Measurements from ENCODE around the gene SSC5D. TPM values are rescaled to one million over a fixed set of nuclear protein-coding genes. Genes with fewer than 3 reads are reported as not detected.

SSC5D gene
- total and polyA plus RNA-seq, 2 experiments from 2014 or later: 0.23 to 0.69 TPM

DNA sequence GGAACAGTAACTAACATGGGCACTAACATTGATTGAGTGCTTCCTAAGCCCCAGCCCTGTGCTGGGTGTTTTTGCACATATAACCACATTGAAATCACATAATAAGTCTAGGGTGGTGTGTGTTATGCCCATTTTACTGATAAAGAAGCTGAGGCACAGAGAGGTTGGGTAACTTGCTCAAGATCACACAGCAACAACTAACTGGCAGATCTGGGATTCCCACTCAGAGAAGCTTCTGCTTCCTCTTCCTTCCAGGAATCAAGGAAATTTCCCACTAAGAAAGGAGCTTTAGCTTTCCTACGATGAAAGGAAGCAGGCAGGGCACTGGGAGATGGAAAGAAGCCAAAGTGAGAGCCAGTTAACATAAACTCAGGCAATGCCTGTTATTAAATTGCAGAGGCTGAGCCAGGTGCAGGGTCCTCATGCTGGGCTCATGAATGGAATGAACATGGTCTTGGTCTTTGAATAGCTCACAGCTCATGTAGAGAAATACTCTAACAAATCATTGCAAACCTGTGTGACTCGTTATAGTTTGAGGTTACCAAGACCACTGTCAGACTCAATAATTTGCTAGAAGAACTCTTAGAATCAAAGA, 10.1 kb downstream of the SSC5D start:
- Mint-ChIP-seq H3K36me3 (ENCODE audit: low read depth) (peaks cover 11% of the 10 kb centered on the region), H3K27me3 (ENCODE audit: insufficient read depth, low read depth, poor library complexity) (peaks cover 23% of the 10 kb centered on the region)

More for the DNA sequence above, 10.1 kb downstream of the SSC5D start:
- Mint-ChIP-seq H3K4me1 (peaks cover 13% of the 10 kb centered on the region), H3K4me3 (no peak overlapping the region), H3K9me3 (peaks cover 15% of the 10 kb centered on the region), H3K27ac (no peak overlapping the region)
- Histone ChIP-seq H3K27ac (ENCODE audit: low read depth) (no peak overlapping the region), H3K4me1 (ENCODE audit: insufficient read depth) (peaks cover 9% of the 10 kb centered on the region; the same call in 1 of the 2 replicates), H4K20me1 (replicated peaks; ENCODE audit: insufficient read depth) (no peaks in the 10 kb centered on the region), H3K9me2 (ENCODE audit: insufficient read depth) (no peaks in the 10 kb centered on the region), H3K27me3 (ENCODE audit: insufficient read depth) (peaks cover 18% of the 10 kb centered on the region), H3K79me2 (replicated peaks; ENCODE audit: insufficient read depth) (no peaks in the 10 kb centered on the region), H2AFZ (no peak overlapping the region), H3K4me3 (no peak overlapping the region), H3F3A (replicated peaks; ENCODE audit: low read depth) (no peaks in the 10 kb centered on the region), H3K4me2 (no peak overlapping the region), H3K36me3 (ENCODE audit: insufficient read depth) (no peaks in the 10 kb centered on the region)
- TF ChIP-seq, protein P1, sequence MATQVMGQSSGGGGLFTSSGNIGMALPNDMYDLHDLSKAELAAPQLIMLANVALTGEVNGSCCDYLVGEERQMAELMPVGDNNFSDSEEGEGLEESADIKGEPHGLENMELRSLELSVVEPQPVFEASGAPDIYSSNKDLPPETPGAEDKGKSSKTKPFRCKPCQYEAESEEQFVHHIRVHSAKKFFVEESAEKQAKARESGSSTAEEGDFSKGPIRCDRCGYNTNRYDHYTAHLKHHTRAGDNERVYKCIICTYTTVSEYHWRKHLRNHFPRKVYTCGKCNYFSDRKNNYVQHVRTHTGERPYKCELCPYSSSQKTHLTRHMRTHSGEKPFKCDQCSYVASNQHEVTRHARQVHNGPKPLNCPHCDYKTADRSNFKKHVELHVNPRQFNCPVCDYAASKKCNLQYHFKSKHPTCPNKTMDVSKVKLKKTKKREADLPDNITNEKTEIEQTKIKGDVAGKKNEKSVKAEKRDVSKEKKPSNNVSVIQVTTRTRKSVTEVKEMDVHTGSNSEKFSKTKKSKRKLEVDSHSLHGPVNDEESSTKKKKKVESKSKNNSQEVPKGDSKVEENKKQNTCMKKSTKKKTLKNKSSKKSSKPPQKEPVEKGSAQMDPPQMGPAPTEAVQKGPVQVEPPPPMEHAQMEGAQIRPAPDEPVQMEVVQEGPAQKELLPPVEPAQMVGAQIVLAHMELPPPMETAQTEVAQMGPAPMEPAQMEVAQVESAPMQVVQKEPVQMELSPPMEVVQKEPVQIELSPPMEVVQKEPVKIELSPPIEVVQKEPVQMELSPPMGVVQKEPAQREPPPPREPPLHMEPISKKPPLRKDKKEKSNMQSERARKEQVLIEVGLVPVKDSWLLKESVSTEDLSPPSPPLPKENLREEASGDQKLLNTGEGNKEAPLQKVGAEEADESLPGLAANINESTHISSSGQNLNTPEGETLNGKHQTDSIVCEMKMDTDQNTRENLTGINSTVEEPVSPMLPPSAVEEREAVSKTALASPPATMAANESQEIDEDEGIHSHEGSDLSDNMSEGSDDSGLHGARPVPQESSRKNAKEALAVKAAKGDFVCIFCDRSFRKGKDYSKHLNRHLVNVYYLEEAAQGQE (IDR thresholded peaks at IDR 0.05; ENCODE audit: unreplicated experiment): no peak
- TF ChIP-seq CREB1 (CRISPR knock-in tag; IDR thresholded peaks at IDR 0.05; ENCODE audit: low read depth) (no peak), EZH2phosphoT487 (IDR thresholded peaks at IDR 0.05; ENCODE audit: unreplicated experiment) (no peak)
- TF ChIP-seq, protein P2, sequence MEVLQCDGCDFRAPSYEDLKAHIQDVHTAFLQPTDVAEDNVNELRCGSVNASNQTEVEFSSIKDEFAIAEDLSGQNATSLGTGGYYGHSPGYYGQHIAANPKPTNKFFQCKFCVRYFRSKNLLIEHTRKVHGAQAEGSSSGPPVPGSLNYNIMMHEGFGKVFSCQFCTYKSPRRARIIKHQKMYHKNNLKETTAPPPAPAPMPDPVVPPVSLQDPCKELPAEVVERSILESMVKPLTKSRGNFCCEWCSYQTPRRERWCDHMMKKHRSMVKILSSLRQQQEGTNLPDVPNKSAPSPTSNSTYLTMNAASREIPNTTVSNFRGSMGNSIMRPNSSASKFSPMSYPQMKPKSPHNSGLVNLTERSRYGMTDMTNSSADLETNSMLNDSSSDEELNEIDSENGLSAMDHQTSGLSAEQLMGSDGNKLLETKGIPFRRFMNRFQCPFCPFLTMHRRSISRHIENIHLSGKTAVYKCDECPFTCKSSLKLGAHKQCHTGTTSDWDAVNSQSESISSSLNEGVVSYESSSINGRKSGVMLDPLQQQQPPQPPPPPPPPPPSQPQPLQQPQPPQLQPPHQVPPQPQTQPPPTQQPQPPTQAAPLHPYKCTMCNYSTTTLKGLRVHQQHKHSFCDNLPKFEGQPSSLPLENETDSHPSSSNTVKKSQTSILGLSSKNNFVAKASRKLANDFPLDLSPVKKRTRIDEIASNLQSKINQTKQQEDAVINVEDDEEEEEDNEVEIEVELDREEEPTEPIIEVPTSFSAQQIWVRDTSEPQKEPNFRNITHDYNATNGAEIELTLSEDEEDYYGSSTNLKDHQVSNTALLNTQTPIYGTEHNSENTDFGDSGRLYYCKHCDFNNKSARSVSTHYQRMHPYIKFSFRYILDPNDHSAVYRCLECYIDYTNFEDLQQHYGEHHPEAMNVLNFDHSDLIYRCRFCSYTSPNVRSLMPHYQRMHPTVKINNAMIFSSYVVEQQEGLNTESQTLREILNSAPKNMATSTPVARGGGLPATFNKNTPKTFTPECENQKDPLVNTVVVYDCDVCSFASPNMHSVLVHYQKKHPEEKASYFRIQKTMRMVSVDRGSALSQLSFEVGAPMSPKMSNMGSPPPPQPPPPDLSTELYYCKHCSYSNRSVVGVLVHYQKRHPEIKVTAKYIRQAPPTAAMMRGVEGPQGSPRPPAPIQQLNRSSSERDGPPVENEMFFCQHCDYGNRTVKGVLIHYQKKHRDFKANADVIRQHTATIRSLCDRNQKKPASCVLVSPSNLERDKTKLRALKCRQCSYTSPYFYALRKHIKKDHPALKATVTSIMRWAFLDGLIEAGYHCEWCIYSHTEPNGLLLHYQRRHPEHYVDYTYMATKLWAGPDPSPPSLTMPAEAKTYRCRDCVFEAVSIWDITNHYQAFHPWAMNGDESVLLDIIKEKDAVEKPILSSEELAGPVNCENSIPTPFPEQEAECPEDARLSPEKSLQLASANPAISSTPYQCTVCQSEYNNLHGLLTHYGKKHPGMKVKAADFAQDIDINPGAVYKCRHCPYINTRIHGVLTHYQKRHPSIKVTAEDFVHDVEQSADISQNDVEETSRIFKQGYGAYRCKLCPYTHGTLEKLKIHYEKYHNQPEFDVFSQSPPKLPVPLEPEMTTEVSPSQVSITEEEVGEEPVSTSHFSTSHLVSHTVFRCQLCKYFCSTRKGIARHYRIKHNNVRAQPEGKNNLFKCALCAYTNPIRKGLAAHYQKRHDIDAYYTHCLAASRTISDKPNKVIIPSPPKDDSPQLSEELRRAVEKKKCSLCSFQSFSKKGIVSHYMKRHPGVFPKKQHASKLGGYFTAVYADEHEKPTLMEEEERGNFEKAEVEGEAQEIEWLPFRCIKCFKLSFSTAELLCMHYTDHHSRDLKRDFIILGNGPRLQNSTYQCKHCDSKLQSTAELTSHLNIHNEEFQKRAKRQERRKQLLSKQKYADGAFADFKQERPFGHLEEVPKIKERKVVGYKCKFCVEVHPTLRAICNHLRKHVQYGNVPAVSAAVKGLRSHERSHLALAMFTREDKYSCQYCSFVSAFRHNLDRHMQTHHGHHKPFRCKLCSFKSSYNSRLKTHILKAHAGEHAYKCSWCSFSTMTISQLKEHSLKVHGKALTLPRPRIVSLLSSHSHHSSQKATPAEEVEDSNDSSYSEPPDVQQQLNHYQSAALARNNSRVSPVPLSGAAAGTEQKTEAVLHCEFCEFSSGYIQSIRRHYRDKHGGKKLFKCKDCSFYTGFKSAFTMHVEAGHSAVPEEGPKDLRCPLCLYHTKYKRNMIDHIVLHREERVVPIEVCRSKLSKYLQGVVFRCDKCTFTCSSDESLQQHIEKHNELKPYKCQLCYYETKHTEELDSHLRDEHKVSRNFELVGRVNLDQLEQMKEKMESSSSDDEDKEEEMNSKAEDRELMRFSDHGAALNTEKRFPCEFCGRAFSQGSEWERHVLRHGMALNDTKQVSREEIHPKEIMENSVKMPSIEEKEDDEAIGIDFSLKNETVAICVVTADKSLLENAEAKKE (CRISPR knock-in tag; IDR thresholded peaks at IDR 0.05): no peak
- ATAC-seq (no peak), DNase-seq (ENCODE audit: low spot score) (no peak)
